Astrocyte (in vitro differentiated cells and primary cell): ENCODE results near the gene CELF1. TPM values are rescaled to one million over a fixed set of nuclear protein-coding genes. Genes with fewer than 3 reads are reported as not detected.

Experiments
- DNase-seq: peaks from one replicate; pipeline ENCODE4 v3.0.0-alpha.2; 2010; ENCODE audit warnings: low read depth
- FAIRE-seq: peaks from 2 replicates; lab custom pipeline; 2011; peaks lifted over from hg19 to GRCh38; lab: Jason Lieb, UNC
- H2AFZ ChIP-seq: 2 replicates; pipeline ENCODE4 v1.6.0; 2012; ENCODE audit warnings: low read depth, low read length, inconsistent platforms
- H3K27ac ChIP-seq: 2 replicates; pipeline ENCODE4 v1.5.1; 2011; ENCODE audit warnings: low read depth, low read length, inconsistent platforms
- H3K27me3 ChIP-seq: 2 replicates; pipeline ENCODE4 v1.6.0; 2011; ENCODE audit warnings: low read length, inconsistent platforms; ENCODE audit not compliant: insufficient read depth
- H3K36me3 ChIP-seq: 2 replicates; pipeline ENCODE4 v1.5.1; 2011; ENCODE audit warnings: low read length, inconsistent platforms; ENCODE audit not compliant: insufficient read depth
- H3K4me1 ChIP-seq: 2 replicates; pipeline ENCODE4 v1.5.1; 2011; ENCODE audit warnings: low read length, inconsistent platforms; ENCODE audit not compliant: insufficient read depth
- H3K4me2 ChIP-seq: 2 replicates; pipeline ENCODE4 v1.6.0; 2012; ENCODE audit warnings: low read length, inconsistent platforms
- H3K4me3 ChIP-seq: 2 replicates; pipeline ENCODE4 v1.5.1; 2011; ENCODE audit warnings: low read depth, mild to moderate bottlenecking, low read length, inconsistent platforms; ENCODE audit not compliant: insufficient read depth
- H3K79me2 ChIP-seq: 2 replicates; pipeline ENCODE4 v1.6.0; 2012; ENCODE audit warnings: mild to moderate bottlenecking, low read length, inconsistent platforms; ENCODE audit not compliant: insufficient read depth
- H3K9ac ChIP-seq: 2 replicates; pipeline ENCODE4 v1.6.0; 2012; ENCODE audit warnings: mild to moderate bottlenecking, low read length, inconsistent platforms
- H3K9me3 ChIP-seq: 2 replicates; pipeline ENCODE4 v1.5.1; 2012; ENCODE audit warnings: low read depth, mild to moderate bottlenecking, low read length, inconsistent platforms; ENCODE audit not compliant: insufficient read depth
- H4K20me1 ChIP-seq: 2 replicates; pipeline ENCODE4 v1.6.0; 2012; ENCODE audit warnings: low read length, inconsistent platforms; ENCODE audit not compliant: insufficient read depth
- H3K27ac Mint-ChIP-seq: one replicate; pipeline ENCODE4 v1.8.0; 2021; ENCODE audit warnings: mild to moderate bottlenecking, mixed read lengths; ENCODE audit not compliant: unreplicated experiment
- H3K27me3 Mint-ChIP-seq: one replicate; pipeline ENCODE4 v1.8.0; 2021; ENCODE audit warnings: low read depth, mixed read lengths; ENCODE audit not compliant: unreplicated experiment
- H3K36me3 Mint-ChIP-seq: one replicate; pipeline ENCODE4 v1.8.0; 2021; ENCODE audit warnings: low read depth, mixed read lengths; ENCODE audit not compliant: unreplicated experiment
- H3K4me1 Mint-ChIP-seq: one replicate; pipeline ENCODE4 v1.8.0; 2021; ENCODE audit warnings: low read depth, mixed read lengths; ENCODE audit not compliant: unreplicated experiment
- H3K4me3 Mint-ChIP-seq: one replicate; pipeline ENCODE4 v1.8.0; 2021; ENCODE audit warnings: mild to moderate bottlenecking, moderate library complexity, mixed read lengths; ENCODE audit not compliant: unreplicated experiment
- H3K9me3 Mint-ChIP-seq: one replicate; pipeline ENCODE4 v1.8.0; 2021; ENCODE audit warnings: mild to moderate bottlenecking, mixed read lengths; ENCODE audit not compliant: unreplicated experiment
- CTCF ChIP-seq: IDR thresholded peaks from 2 replicates; pipeline ENCODE4 v1.5.1; 2011; ENCODE audit warnings: low read depth, mild to moderate bottlenecking, inconsistent platforms, low read length, moderate library complexity; ENCODE audit not compliant: insufficient read depth
- EZH2 ChIP-seq: IDR thresholded peaks from 2 replicates; pipeline ENCODE4 v1.6.1; 2012; ENCODE audit warnings: mild to moderate bottlenecking, low read length, inconsistent platforms; ENCODE audit not compliant: insufficient read depth
- total RNA-seq: library from RNA; stranded (reverse); gene quantifications from 2 replicates; pipeline ENCODE4 v1.2.1, GENCODE V29; 2021

The CELF1 gene
- total RNA-seq, 1 donor from 2014 or later, result 101 TPM

DNA sequence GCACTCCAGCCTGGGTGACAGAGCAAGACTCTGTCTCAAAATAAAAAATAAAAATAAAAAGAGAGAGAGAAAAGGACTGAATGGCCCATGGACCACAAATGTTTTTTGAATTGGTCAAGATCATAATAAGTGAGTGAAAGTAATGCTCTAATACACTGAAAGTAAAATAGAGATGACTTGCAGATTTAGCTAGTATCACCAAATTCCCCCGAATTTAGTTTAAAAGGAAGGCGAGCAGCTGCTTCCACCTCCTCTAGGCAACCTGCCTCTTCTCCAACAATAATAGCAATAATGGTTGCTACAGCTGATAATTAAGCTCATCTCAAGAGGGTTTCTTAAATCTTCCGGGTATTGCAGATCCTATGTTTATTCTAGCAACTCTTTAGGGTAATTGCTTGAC, 36.8 kb downstream of the CELF1 start:
- H3K27ac ChIP-seq, result peak overlapping the region; percentile 59
- Mint-ChIP-seq H3K27me3 (no peaks in the 10 kb centered on the region), H3K4me1 (peaks cover 60% of the 10 kb centered on the region), H3K9me3 (no peaks in the 10 kb centered on the region), H3K36me3 (peaks cover 5% of the 10 kb centered on the region), H3K27ac (peak overlapping the region; percentile 18), H3K4me3 (no peak overlapping the region)
- FAIRE-seq (no peak), DNase-seq (no peak)
- H3K4me1 ChIP-seq, result peaks cover 27% of the 10 kb centered on the region
- no peak overlapping the region for H3K4me2 ChIP-seq
- no peaks in the 10 kb centered on the region for H3K9me3 ChIP-seq
- no peak for TF ChIP-seq EZH2
- no peak for TF ChIP-seq CTCF
- no peak overlapping the region for H3K4me3 ChIP-seq
- H4K20me1 ChIP-seq, result peaks cover 59% of the 10 kb centered on the region
- H3K36me3 ChIP-seq, result no peaks in the 10 kb centered on the region
- H3K9ac ChIP-seq, result no peak overlapping the region
- H2AFZ ChIP-seq, result no peak overlapping the region
- peaks cover 96% of the 10 kb centered on the region for H3K79me2 ChIP-seq
- no peaks in the 10 kb centered on the region for H3K27me3 ChIP-seq

DNA sequence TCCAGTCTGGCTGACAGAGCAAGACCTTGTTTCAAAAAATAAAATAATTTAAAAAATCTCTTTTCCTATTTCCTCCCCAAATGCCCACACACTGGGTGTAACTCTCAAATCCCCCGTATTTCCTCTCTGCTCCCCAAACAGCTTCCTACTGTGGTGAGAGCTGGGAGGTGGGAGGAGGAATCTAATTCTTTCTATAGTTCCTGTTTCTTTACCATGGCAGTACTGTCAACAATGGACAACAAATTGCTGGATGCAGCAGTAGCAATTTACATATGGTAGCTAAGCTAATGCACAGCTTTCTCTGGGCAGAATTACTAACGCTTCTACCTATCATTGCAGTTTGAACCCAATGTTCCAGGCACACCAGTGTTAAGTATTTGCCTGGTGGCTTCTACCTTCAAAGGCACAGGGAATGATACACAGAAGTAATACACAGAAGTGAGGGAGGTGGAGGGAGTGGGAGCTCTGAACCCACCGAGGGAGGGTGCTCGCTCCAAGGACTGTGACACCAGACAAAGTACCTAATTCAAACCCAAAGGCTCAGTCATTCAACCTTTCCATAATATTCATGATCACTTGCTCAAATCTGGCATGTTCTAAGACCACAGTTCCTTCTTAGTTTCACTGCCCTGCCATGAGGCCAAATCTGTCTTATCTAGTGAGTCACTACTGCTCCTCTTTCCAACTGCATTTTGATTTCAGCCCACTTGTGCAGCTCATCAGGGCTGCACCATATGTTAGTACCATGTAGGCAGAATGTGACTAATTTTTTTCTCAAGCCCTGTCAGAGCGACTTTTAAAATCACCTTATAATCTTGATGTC, 37.9 kb downstream of the CELF1 start:
- H3K4me1 Mint-ChIP-seq, result peaks cover 65% of the 10 kb centered on the region
- peaks cover 61% of the 10 kb centered on the region for H4K20me1 ChIP-seq
- H3K4me3 Mint-ChIP-seq, result no peak overlapping the region

More for the DNA sequence above, 37.9 kb downstream of the CELF1 start:
- Histone ChIP-seq H3K4me2 (peak overlapping the region; percentile 63), H3K27ac (peak overlapping the region; percentile 60), H2AFZ (no peak overlapping the region), H3K4me3 (no peak overlapping the region), H3K36me3 (no peaks in the 10 kb centered on the region), H3K9ac (peak overlapping the region; percentile 37), H3K79me2 (peaks cover 96% of the 10 kb centered on the region), H3K9me3 (no peaks in the 10 kb centered on the region), H3K27me3 (no peaks in the 10 kb centered on the region), H3K4me1 (peaks cover 27% of the 10 kb centered on the region)
- peaks cover 5% of the 10 kb centered on the region for H3K36me3 Mint-ChIP-seq
- no peaks in the 10 kb centered on the region for H3K27me3 Mint-ChIP-seq
- FAIRE-seq (no peak), DNase-seq (peak; percentile 93)
- no peaks in the 10 kb centered on the region for H3K9me3 Mint-ChIP-seq
- TF ChIP-seq CTCF, result no peak
- TF ChIP-seq EZH2, result no peak
- H3K27ac Mint-ChIP-seq, result peak overlapping the region; percentile 16
